ENCODE results near the gene GRAMD2B. TPM values are rescaled to one million over a fixed set of nuclear protein-coding genes. Genes with fewer than 3 reads are reported as not detected.
"Not testable (repeated sequence)": the region's sequence is repeated elsewhere in the genome, so short reads cannot be mapped to it uniquely, and the experiment has no call there.

GRAMD2B gene
- total RNA-seq, 4 donors from 2014 or later, result 43.9 to 85.0 (median 52.3) TPM

GRCh38 chr5:126514131-126514557 lies 90.9 kb downstream of the GRAMD2B start:
- Histone ChIP-seq H3K27me3 (no peaks in the 10 kb centered on the region), H3K9me3 (no peaks in the 10 kb centered on the region), H3K4me1 (peaks cover 29% of the 10 kb centered on the region), H3K27ac (no peak overlapping the region), H3K36me3 (no peaks in the 10 kb centered on the region), H3K4me3 (no peak overlapping the region)
- no peak for DNase-seq (ENCODE audit: low spot score in 2 of 2)
- TF ChIP-seq, protein P1, sequence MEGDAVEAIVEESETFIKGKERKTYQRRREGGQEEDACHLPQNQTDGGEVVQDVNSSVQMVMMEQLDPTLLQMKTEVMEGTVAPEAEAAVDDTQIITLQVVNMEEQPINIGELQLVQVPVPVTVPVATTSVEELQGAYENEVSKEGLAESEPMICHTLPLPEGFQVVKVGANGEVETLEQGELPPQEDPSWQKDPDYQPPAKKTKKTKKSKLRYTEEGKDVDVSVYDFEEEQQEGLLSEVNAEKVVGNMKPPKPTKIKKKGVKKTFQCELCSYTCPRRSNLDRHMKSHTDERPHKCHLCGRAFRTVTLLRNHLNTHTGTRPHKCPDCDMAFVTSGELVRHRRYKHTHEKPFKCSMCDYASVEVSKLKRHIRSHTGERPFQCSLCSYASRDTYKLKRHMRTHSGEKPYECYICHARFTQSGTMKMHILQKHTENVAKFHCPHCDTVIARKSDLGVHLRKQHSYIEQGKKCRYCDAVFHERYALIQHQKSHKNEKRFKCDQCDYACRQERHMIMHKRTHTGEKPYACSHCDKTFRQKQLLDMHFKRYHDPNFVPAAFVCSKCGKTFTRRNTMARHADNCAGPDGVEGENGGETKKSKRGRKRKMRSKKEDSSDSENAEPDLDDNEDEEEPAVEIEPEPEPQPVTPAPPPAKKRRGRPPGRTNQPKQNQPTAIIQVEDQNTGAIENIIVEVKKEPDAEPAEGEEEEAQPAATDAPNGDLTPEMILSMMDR (IDR thresholded peaks at IDR 0.05), result no peak
- no peak for TF ChIP-seq EP300 (IDR thresholded peaks at IDR 0.05)
- TF ChIP-seq POLR2A (IDR thresholded peaks at IDR 0.05), result no peak
- TF ChIP-seq POLR2AphosphoS5 (IDR thresholded peaks at IDR 0.05), result no peak
- WGBS, result 90% methylated on average over 4 of the region's 4 CpGs

GRCh38 chr5:126514558-126515141 lies 91.4 kb downstream of the GRAMD2B start:
- no peak for TF ChIP-seq POLR2AphosphoS5 (IDR thresholded peaks at IDR 0.05)
- TF ChIP-seq POLR2A (IDR thresholded peaks at IDR 0.05), result no peak
- TF ChIP-seq, protein P1 (IDR thresholded peaks at IDR 0.05), result no peak
- no peak for TF ChIP-seq EP300 (IDR thresholded peaks at IDR 0.05)
- Histone ChIP-seq H3K4me3 (no peak overlapping the region), H3K27ac (no peak overlapping the region), H3K9me3 (no peaks in the 10 kb centered on the region), H3K36me3 (no peaks in the 10 kb centered on the region), H3K4me1 (peaks cover 29% of the 10 kb centered on the region), H3K27me3 (no peaks in the 10 kb centered on the region)
- no peak for DNase-seq (ENCODE audit: low spot score in 2 of 2)
- 91% methylated on average over 9 of the region's 9 CpGs for WGBS

GRCh38 chr5:126515337-126515736 lies 92.1 kb downstream of the GRAMD2B start:
- H3K36me3 ChIP-seq, result no peaks in the 10 kb centered on the region
- DNase-seq (ENCODE audit: low spot score in 2 of 2), result no peak
- TF ChIP-seq, protein P1 (IDR thresholded peaks at IDR 0.05), result no peak
- TF ChIP-seq POLR2A (IDR thresholded peaks at IDR 0.05), result no peak
- no peak for TF ChIP-seq EP300 (IDR thresholded peaks at IDR 0.05)
- TF ChIP-seq POLR2AphosphoS5 (IDR thresholded peaks at IDR 0.05), result no peak
- H3K9me3 ChIP-seq, result no peaks in the 10 kb centered on the region
- H3K27ac ChIP-seq, result no peak overlapping the region
- no peaks in the 10 kb centered on the region for H3K27me3 ChIP-seq
- H3K4me3 ChIP-seq, result no peak overlapping the region
- peaks cover 32% of the 10 kb centered on the region for H3K4me1 ChIP-seq

DNA sequence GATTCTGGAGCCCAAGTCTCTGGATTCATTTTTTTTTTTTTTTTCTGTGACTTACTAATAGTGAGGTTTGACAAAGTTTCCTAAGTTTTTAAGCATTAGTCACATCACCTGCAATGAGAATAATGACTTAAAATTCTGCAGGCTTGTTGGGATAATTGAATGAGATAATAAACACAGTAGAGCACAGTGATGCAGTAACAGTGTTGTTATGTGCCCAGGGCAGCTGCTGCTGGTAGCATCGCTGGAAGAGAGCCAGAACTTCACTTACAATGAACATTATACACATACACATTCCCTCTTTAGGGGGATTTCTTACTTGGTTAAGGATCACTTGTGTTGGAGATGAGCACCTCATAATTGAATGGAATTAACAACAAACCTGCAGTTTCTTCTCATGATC lies 92.9 kb downstream of the GRAMD2B start:
- Histone ChIP-seq H3K4me3 (no peak overlapping the region), H3K36me3 (no peaks in the 10 kb centered on the region), H3K4me1 (peaks cover 40% of the 10 kb centered on the region), H3K9me3 (no peaks in the 10 kb centered on the region), H3K27ac (peak overlapping the region; percentile 45), H3K27me3 (no peaks in the 10 kb centered on the region)
- DNase-seq (ENCODE audit: low spot score in 2 of 2), result no peak
- TF ChIP-seq POLR2AphosphoS5 (IDR thresholded peaks at IDR 0.05), result no peak
- no peak for TF ChIP-seq POLR2A (IDR thresholded peaks at IDR 0.05)
- TF ChIP-seq, protein P1 (IDR thresholded peaks at IDR 0.05), result no peak
- no peak for TF ChIP-seq EP300 (IDR thresholded peaks at IDR 0.05)
- WGBS, result 44% methylated on average over 1 of the region's 1 CpG

- Histone ChIP-seq H3K27ac (peak overlapping the region; percentile 45), H3K4me1 (peaks cover 44% of the 10 kb centered on the region)
- DNase-seq (ENCODE audit: low spot score in 2 of 2), result no peak
Measured at GRCh38 chr5:126516852-126517251, 93.6 kb downstream of the GRAMD2B start.

DNA sequence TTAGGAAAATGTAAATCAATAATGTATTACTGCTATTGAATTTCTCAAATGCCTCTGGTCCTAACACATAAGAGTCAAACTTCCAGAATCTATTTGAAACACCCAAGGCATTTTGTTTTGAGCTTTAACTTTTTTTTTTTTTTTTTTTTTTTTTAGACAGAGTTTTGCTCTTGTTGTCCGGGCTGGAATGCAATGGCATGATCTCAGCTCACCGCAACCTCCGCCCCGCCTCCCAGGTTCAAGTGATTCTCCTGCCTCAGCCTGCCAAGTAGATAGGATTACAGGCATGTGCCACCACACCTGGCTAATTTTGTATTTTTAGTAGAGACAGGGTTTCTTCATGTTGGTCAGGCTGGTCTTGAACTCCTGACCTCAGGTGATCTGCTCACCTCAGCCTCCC lies 96.0 kb downstream of the GRAMD2B start:
- not testable (repeated sequence) for H3K9me3 ChIP-seq; H3K36me3 ChIP-seq; H3K4me3 ChIP-seq; H3K27me3 ChIP-seq; DNase-seq (ENCODE audit: low spot score in 2 of 2)
- peaks cover 44% of the 10 kb centered on the region for H3K4me1 ChIP-seq
- peak overlapping the region; percentile 87 for H3K27ac ChIP-seq
- whole genome bisulfite sequencing, result 41% methylated on average over 4 of the region's 4 CpGs

More at GRCh38 chr5:126516852-126517251, 93.6 kb downstream of the GRAMD2B start:
- H3K4me3 ChIP-seq, result no peak overlapping the region
- no peaks in the 10 kb centered on the region for H3K27me3 ChIP-seq
- TF ChIP-seq POLR2AphosphoS5 (IDR thresholded peaks at IDR 0.05) (no peak), POLR2A (IDR thresholded peaks at IDR 0.05) (no peak), EP300 (IDR thresholded peaks at IDR 0.05) (no peak)
- TF ChIP-seq, protein P1 (IDR thresholded peaks at IDR 0.05), result no peak
- no peaks in the 10 kb centered on the region for H3K9me3 ChIP-seq
- no peaks in the 10 kb centered on the region for H3K36me3 ChIP-seq

Measured in suprapubic skin (tissue), 4 donors.